PC-3 (cell line): ENCODE measurements around the gene PPT2. TPM values are rescaled to one million over a fixed set of nuclear protein-coding genes. Genes with fewer than 3 reads are reported as not detected.
A peak's percentile ranks its signal among the peaks of the same experiment; 100 is the strongest.
"Not testable (repeated sequence)": the region's sequence is repeated elsewhere in the genome, so short reads cannot be mapped to it uniquely, and the experiment has no call there.

ENCODE experiments used
- ATAC-seq: fragments of 200-7000 bp; cut with Tn5 transposase; 2 replicates; pipeline ENCODE4 v1.9.1; 2020; ENCODE audit warnings: mild to moderate bottlenecking, moderate library complexity
- BruUV-seq: library from RNA; stranded (reverse); fragments of 400-500 nt; replicated peaks from 2 replicates; lab custom pipeline; 2021; lab: Mats Ljungman, UMichigan
- CTCF ChIA-PET: fragments of 300-600 bp; sonication (Branson Sonifier 250); formaldehyde crosslinking; loops from one replicate; lab custom pipeline; 2022; ENCODE audit warnings: antibody characterized with exemption; lab: Charles Lee
- POLR2A ChIA-PET: fragments of 300-600 bp; sonication (Branson Sonifier 250); formaldehyde crosslinking; loops from one replicate; lab custom pipeline; 2022; ENCODE audit warnings: antibody characterized with exemption; ENCODE audit not compliant: unreplicated experiment; lab: Charles Lee
- DNase-seq: peaks from one replicate; pipeline ENCODE4 v3.0.0-alpha.2; 2015
- H2AFZ ChIP-seq: fragments of 300-600 bp; sonication (generic); 2 replicates; pipeline ENCODE4 v1.6.0; 2016; ENCODE audit warnings: antibody characterized with exemption, low read length
- H3F3A ChIP-seq: fragments of 300-600 bp; sonication (generic); one replicate; pipeline ENCODE4 v1.6.0; 2017; ENCODE audit warnings: antibody characterized with exemption, low read length, control low read depth, mild to moderate bottlenecking; ENCODE audit not compliant: unreplicated experiment
- H3K27ac ChIP-seq: fragments of 300-600 bp; sonication (generic); 2 replicates; pipeline ENCODE4 v1.5.1; 2016; ENCODE audit warnings: mild to moderate bottlenecking, low read length
- H3K27me3 ChIP-seq: fragments of 300-600 bp; sonication (generic); 2 replicates; pipeline ENCODE4 v1.6.1; 2016; ENCODE audit warnings: low read length, mixed read lengths
- H3K36me3 ChIP-seq: fragments of 300-600 bp; sonication (generic); 2 replicates; pipeline ENCODE4 v1.6.1; 2016; ENCODE audit warnings: low read depth, mixed run types, low read length, mixed read lengths
- H3K4me1 ChIP-seq: fragments of 300-600 bp; sonication (generic); 2 replicates; pipeline ENCODE4 v1.5.1; 2016; ENCODE audit warnings: low read length; ENCODE audit not compliant: insufficient read depth
- H3K4me2 ChIP-seq: fragments of 300-600 bp; sonication (generic); 2 replicates; pipeline ENCODE4 v1.6.0; 2016; ENCODE audit warnings: low read length
- H3K4me3 ChIP-seq: fragments of 300-600 bp; sonication (generic); 2 replicates; pipeline ENCODE4 v1.5.1; 2016; ENCODE audit warnings: mild to moderate bottlenecking, low read length, mixed read lengths
- H3K79me2 ChIP-seq: fragments of 300-600 bp; sonication (generic); 2 replicates; pipeline ENCODE4 v1.6.1; 2017; ENCODE audit warnings: low read length, mixed read lengths
- H3K9ac ChIP-seq: fragments of 300-600 bp; sonication (generic); 2 replicates; pipeline ENCODE4 v1.6.0; 2016; ENCODE audit warnings: mild to moderate bottlenecking, low read length
- H3K9me2 ChIP-seq: fragments of 300-600 bp; sonication (generic); replicated peaks from 2 replicates; pipeline ENCODE4 v1.6.1; 2016; ENCODE audit warnings: mixed run types, low read length, mixed read lengths
- H3K9me3 ChIP-seq: fragments of 300-600 bp; sonication (generic); 2 replicates; pipeline ENCODE4 v1.6.1; 2016; ENCODE audit warnings: low read length, mixed read lengths
- H4K20me1 ChIP-seq: fragments of 300-600 bp; sonication (generic); 2 replicates; pipeline ENCODE4 v1.6.1; 2016; ENCODE audit warnings: low read length, mixed read lengths
- CTCF ChIP-seq: fragments of 300-600 bp; sonication (generic); conservative IDR thresholded peaks from 2 replicates; pipeline ENCODE4 v1.5.1; 2017; ENCODE audit warnings: antibody characterized with exemption, low read depth, mild to moderate bottlenecking, low read length
- EZH2 ChIP-seq: fragments of 300-600 bp; sonication (generic); IDR thresholded peaks from one replicate; pipeline ENCODE4 v1.6.1; 2017; ENCODE audit warnings: antibody characterized with exemption, mild to moderate bottlenecking, low read length; ENCODE audit not compliant: unreplicated experiment
- EZH2phosphoT487 ChIP-seq: fragments of 300-600 bp; sonication (generic); IDR thresholded peaks from 2 replicates; pipeline ENCODE4 v1.6.1; 2018; ENCODE audit warnings: mild to moderate bottlenecking, antibody characterized with exemption, low read length, borderline replicate concordance
- intact Hi-C: fragments of 100-400 bp; cut with micrococcal nuclease; formaldehyde crosslinking; loops from 2 replicates; pipeline ENCODE4 v1.9.0; 2023
- total RNA-seq: library from RNA; depleted of rRNA; stranded (reverse); fragments of >200 nt; gene quantifications from 2 replicates; pipeline ENCODE4 v1.2.3, GENCODE V29; 2014

Gene PPT2
- total RNA-seq, 1 experiment from 2014 or later: 30.8 TPM

DNA sequence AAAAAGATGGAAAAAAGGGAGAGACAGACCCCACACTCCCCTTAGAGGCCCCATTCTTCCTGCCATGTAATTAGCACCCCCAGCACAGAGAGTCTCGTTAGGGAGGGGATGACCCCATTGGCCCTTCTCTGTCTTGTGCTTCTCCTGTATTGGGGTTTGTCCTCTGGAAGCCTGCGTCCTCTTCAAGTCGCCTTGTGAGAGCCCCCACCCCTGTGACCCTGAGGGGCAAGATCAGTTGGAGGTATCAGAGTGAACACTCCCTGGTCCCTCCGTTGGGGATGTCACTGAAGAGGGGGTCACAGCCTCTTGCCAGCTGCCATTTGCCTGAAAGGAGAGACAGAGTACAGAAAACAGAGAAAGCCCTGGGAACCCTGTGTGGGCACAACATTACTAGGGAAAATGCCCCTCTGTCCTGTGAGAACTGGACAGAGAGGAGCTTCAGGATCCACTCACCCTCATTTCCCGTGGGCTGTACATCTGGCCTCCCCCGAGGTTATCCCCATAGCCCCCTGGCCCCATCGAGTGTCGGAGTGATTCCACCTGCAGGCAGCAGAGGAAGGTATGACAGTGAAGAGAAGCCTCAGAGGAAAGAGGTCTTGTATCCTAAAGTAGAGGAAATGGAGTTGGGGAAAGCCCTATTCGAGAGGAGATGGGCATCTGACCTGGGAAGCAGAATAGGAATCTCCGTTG lies 32.4 kb downstream of the PPT2 start:
- Histone ChIP-seq H3K4me1 (peaks cover 13% of the 10 kb centered on the region), H3K79me2 (peaks cover 18% of the 10 kb centered on the region)
- H3K9me2 ChIP-seq, H3K9me3 ChIP-seq, POLR2A ChIA-PET, H4K20me1 ChIP-seq, H3F3A ChIP-seq, BruUV-seq, DNase-seq, H3K36me3 ChIP-seq, intact Hi-C loops, H2AFZ ChIP-seq, CTCF ChIA-PET, H3K4me2 ChIP-seq, H3K9ac ChIP-seq, H3K27ac ChIP-seq, H3K4me3 ChIP-seq, H3K27me3 ChIP-seq, ATAC-seq: not testable (repeated sequence)

- Histone ChIP-seq H3K27me3 (no peaks in the 10 kb centered on the region), H3K36me3 (no peaks in the 10 kb centered on the region), H2AFZ (no peak overlapping the region), H3K9ac (no peak overlapping the region), H3K4me2 (no peak overlapping the region), H3K79me2 (peaks cover 18% of the 10 kb centered on the region), H3K4me1 (peaks cover 15% of the 10 kb centered on the region), H3K9me3 (no peaks in the 10 kb centered on the region), H3K9me2 (no peaks in the 10 kb centered on the region), H3F3A (no peaks in the 10 kb centered on the region), H3K4me3 (no peak overlapping the region), H3K27ac (no peak overlapping the region), H4K20me1 (no peaks in the 10 kb centered on the region)
- BruUV-seq: no TSS peak
- intact Hi-C loops: no loop called here
- no peak for TF ChIP-seq EZH2
- no peak for TF ChIP-seq EZH2phosphoT487
- no peak for TF ChIP-seq CTCF
- POLR2A ChIA-PET: no interaction called here
- DNase-seq: no peak
- CTCF ChIA-PET: no interaction called here
- ATAC-seq: no peak
Observed at GRCh38 chr6:32187009-32187709, 33.2 kb downstream of the PPT2 start.

GRCh38 chr6:32187725-32188380 lies 33.9 kb downstream of the PPT2 start:
- H3K9me3 ChIP-seq, H3K4me3 ChIP-seq, CTCF ChIA-PET, intact Hi-C loops, H3K27ac ChIP-seq, H3K36me3 ChIP-seq, H2AFZ ChIP-seq, ATAC-seq, H3K9ac ChIP-seq, POLR2A ChIA-PET, H3K9me2 ChIP-seq, DNase-seq, H3K27me3 ChIP-seq, BruUV-seq, H4K20me1 ChIP-seq, H3F3A ChIP-seq: not testable (repeated sequence)
- H3K4me1 ChIP-seq: peaks cover 22% of the 10 kb centered on the region
- H3K4me2 ChIP-seq: peak overlapping the region; percentile 81; the same call in 1 of the 2 replicates
- H3K79me2 ChIP-seq: peaks cover 18% of the 10 kb centered on the region
